ENCODE results near the gene RGS16. TPM values are rescaled to one million over a fixed set of nuclear protein-coding genes. Genes with fewer than 3 reads are reported as not detected.

Gene RGS16
- total and polyA plus RNA-seq, 2 experiments from 2014 or later: 0.11 to 0.41 TPM

DNA sequence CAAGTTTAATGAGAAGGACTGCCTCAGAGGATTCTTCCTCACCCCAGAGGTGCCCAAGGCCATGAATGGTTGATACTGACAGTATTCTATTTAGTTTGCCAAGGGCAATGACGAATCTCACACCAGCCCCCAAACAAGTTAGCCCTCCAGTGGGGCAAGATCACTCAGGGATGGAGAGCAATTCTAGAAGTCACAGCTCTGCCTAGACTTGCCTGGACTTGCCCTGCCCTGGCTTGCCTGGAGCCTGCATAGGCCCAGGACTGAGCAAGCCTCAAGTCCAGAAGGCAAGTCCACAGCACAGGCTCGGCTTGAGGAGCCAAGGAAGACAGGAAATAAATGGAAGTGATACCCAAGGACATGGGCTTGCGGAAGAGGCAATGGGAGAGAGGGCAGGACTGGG lies 39.5 kb upstream of the RGS16 start:
- Histone ChIP-seq H3K9ac (no peak overlapping the region), H3K36me3 (ENCODE audit: low read depth) (no peaks in the 10 kb centered on the region)
- in situ Hi-C loops (cut with MboI): no loop called here

DNA sequence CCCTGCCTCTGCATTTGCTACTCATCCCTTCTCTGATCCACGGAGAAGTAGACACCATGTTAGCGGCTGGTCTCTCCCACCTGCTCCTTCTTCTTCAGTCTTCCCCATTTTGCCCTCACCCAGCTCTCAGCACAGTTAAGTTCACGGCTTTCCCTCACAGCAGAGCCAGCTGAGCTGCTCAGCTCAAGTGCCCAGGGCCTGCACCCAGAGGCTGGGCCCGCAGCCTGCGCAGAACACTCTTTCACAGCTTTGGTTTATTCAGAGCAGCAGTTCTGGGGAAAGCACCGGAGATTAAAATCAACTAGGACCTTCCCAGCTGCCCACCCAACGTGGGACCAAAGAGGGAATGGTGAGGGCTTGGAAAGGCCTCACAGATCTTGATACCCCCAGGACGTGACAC lies 38.3 kb upstream of the RGS16 start:
- H3K36me3 ChIP-seq (ENCODE audit: low read depth): no peaks in the 10 kb centered on the region
- H3K27me3 ChIP-seq (replicated peaks; ENCODE audit: insufficient read depth): no peaks in the 10 kb centered on the region; the same call in none of the 2 replicates
- no peaks in the 10 kb centered on the region for H3K79me2 ChIP-seq (ENCODE audit: insufficient read depth)
- H3K4me3 ChIP-seq: no peak overlapping the region
- H2AFZ ChIP-seq: no peak overlapping the region
- H3K27ac ChIP-seq: no peak overlapping the region
- no peak overlapping the region for H3K9ac ChIP-seq
- H3K9me3 ChIP-seq (ENCODE audit: low read depth): no peaks in the 10 kb centered on the region
- no peak for TF ChIP-seq EZH2 (IDR thresholded peaks at IDR 0.05; ENCODE audit: insufficient read depth, poor library complexity, severe bottlenecking)
- TF ChIP-seq EZH2phosphoT487 (IDR thresholded peaks at IDR 0.05; ENCODE audit: insufficient read depth, low read depth): no peak
- no peaks in the 10 kb centered on the region for H3F3A ChIP-seq (ENCODE audit: insufficient read depth)
- WGBS, 2 experiments (ENCODE audit: low coverage in 1 of 2, low lambda C conversion rate in 2 of 2, missing lambda C conversion rate in 2 of 2): 64 to 69% methylated on average over 8 of the region's 8 CpGs
- H3K4me2 ChIP-seq (ENCODE audit: unreplicated experiment): no peak overlapping the region
- DNase-seq: no peak
- no peaks in the 10 kb centered on the region for H3K9me2 ChIP-seq (ENCODE audit: insufficient read depth)
- in situ Hi-C loops (cut with MboI): no loop called here
- no peaks in the 10 kb centered on the region for H4K20me1 ChIP-seq (ENCODE audit: insufficient read depth)
- no peaks in the 10 kb centered on the region for H3K4me1 ChIP-seq (ENCODE audit: insufficient read depth)

More for the DNA sequence above, 39.5 kb upstream of the RGS16 start:
- H3K27me3 ChIP-seq (replicated peaks; ENCODE audit: insufficient read depth): no peaks in the 10 kb centered on the region; the same call in none of the 2 replicates
- H4K20me1 ChIP-seq (ENCODE audit: insufficient read depth): no peaks in the 10 kb centered on the region
- no peaks in the 10 kb centered on the region for H3K79me2 ChIP-seq (ENCODE audit: insufficient read depth)
- TF ChIP-seq EZH2phosphoT487 (IDR thresholded peaks at IDR 0.05; ENCODE audit: insufficient read depth, low read depth) (no peak), EZH2 (IDR thresholded peaks at IDR 0.05; ENCODE audit: insufficient read depth, poor library complexity, severe bottlenecking) (no peak)
- H3K4me3 ChIP-seq: no peak overlapping the region
- no peak for DNase-seq
- no peaks in the 10 kb centered on the region for H3K9me2 ChIP-seq (ENCODE audit: insufficient read depth)
- WGBS, 2 experiments (ENCODE audit: low coverage in 1 of 2, low lambda C conversion rate in 2 of 2, missing lambda C conversion rate in 2 of 2): 56 to 68% methylated on average over 3 of the region's 3 CpGs
- no peaks in the 10 kb centered on the region for H3K4me1 ChIP-seq (ENCODE audit: insufficient read depth)
- H3K27ac ChIP-seq: no peak overlapping the region
- no peaks in the 10 kb centered on the region for H3K9me3 ChIP-seq (ENCODE audit: low read depth)
- H2AFZ ChIP-seq: no peak overlapping the region
- no peaks in the 10 kb centered on the region for H3F3A ChIP-seq (ENCODE audit: insufficient read depth)
- no peak overlapping the region for H3K4me2 ChIP-seq (ENCODE audit: unreplicated experiment)

DNA sequence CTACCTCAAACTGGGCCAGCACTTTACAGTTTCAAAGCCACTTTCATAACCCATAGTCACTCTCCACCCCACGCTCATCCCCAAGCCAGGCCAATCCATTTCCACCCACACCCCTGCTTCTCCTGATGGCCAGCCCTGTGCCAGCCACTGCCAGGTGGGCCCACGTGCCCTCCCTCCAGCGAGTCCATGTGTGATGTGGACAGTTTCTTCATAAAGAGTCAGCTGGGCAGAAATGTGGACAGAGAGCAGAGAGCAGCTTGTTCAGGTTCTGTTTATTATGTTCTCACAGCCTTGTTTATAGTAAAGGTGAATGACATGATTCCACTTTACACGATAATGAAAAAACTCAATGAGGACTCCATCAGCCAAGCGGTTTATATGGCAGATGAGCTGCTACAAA lies 37.4 kb upstream of the RGS16 start:
- H3K27me3 ChIP-seq (replicated peaks; ENCODE audit: insufficient read depth): no peaks in the 10 kb centered on the region; the same call in none of the 2 replicates
- no peaks in the 10 kb centered on the region for H3K9me2 ChIP-seq (ENCODE audit: insufficient read depth)
- H2AFZ ChIP-seq: no peak overlapping the region
- H3K4me1 ChIP-seq (ENCODE audit: insufficient read depth): no peaks in the 10 kb centered on the region
- H3K4me3 ChIP-seq: no peak overlapping the region
- H3K4me2 ChIP-seq (ENCODE audit: unreplicated experiment): no peak overlapping the region
- TF ChIP-seq EZH2phosphoT487 (IDR thresholded peaks at IDR 0.05; ENCODE audit: insufficient read depth, low read depth) (no peak), EZH2 (IDR thresholded peaks at IDR 0.05; ENCODE audit: insufficient read depth, poor library complexity, severe bottlenecking) (no peak)
- H3K9me3 ChIP-seq (ENCODE audit: low read depth): no peaks in the 10 kb centered on the region
- H3K79me2 ChIP-seq (ENCODE audit: insufficient read depth): no peaks in the 10 kb centered on the region
- H3F3A ChIP-seq (ENCODE audit: insufficient read depth): no peaks in the 10 kb centered on the region
- in situ Hi-C loops (cut with MboI): no loop called here
- DNase-seq: no peak
- no peaks in the 10 kb centered on the region for H4K20me1 ChIP-seq (ENCODE audit: insufficient read depth)
- no peak overlapping the region for H3K9ac ChIP-seq
- WGBS, 2 experiments (ENCODE audit: low coverage in 1 of 2, low lambda C conversion rate in 2 of 2, missing lambda C conversion rate in 2 of 2): 57 to 59% methylated on average over 5 of the region's 5 CpGs
- no peaks in the 10 kb centered on the region for H3K36me3 ChIP-seq (ENCODE audit: low read depth)
- no peak overlapping the region for H3K27ac ChIP-seq

DNA sequence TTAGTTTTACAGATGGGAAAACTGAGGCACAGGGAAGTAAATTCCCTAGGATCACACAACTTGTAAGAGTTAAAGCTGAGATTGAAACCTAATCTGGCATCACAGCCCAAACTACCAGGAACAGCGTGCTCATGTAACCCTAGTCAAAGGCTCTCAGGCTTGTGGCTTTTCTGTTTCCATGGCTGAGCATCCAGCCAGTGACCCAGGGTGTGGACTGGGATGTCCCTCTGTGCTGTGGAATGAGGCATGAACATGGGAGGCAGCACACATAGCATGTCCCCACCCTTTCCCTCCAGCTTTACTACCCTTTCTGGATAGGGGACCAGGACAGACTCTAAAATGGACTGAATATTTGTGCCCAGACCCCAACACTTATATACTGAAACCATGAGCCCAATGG lies 35.1 kb upstream of the RGS16 start:
- Histone ChIP-seq H3K79me2 (ENCODE audit: insufficient read depth) (no peaks in the 10 kb centered on the region), H4K20me1 (ENCODE audit: insufficient read depth) (no peaks in the 10 kb centered on the region), H3K9me2 (ENCODE audit: insufficient read depth) (no peaks in the 10 kb centered on the region), H3K4me2 (ENCODE audit: unreplicated experiment) (no peak overlapping the region), H3F3A (ENCODE audit: insufficient read depth) (no peaks in the 10 kb centered on the region), H3K36me3 (ENCODE audit: low read depth) (no peaks in the 10 kb centered on the region), H3K9ac (no peak overlapping the region), H3K4me3 (no peak overlapping the region), H2AFZ (no peak overlapping the region), H3K27ac (no peak overlapping the region), H3K27me3 (replicated peaks; ENCODE audit: insufficient read depth) (no peaks in the 10 kb centered on the region; the same call in none of the 2 replicates), H3K4me1 (ENCODE audit: insufficient read depth) (no peaks in the 10 kb centered on the region), H3K9me3 (ENCODE audit: low read depth) (no peaks in the 10 kb centered on the region)
- TF ChIP-seq EZH2 (IDR thresholded peaks at IDR 0.05; ENCODE audit: insufficient read depth, poor library complexity, severe bottlenecking) (no peak), EZH2phosphoT487 (IDR thresholded peaks at IDR 0.05; ENCODE audit: insufficient read depth, low read depth) (no peak)
- in situ Hi-C loops (cut with MboI): no loop called here
- 0 to 7% methylated on average over 1 of the region's 1 CpG for WGBS, 2 experiments (ENCODE audit: low coverage in 1 of 2, low lambda C conversion rate in 2 of 2, missing lambda C conversion rate in 2 of 2)
- DNase-seq: no peak

DNA sequence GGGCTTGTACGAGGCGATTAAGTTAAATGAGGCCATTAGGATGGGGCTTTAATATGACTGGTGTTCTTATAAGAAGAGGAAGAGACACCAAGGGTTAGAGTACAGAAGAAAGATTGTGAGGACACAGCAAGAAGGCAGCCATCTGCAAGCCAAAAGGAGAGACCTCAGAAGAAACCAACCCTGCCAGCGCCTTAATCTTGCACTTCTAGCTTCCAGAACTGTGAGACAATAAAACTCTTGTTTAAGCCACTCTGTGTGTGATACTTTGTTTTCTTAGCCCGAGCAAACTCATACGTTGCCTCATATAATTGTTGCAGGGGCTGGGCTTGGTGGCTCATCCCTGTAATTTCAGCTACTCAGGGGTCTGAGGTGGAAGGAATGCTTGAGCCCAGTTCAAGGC lies 33.6 kb upstream of the RGS16 start:
- no peaks in the 10 kb centered on the region for H3K9me3 ChIP-seq (ENCODE audit: low read depth)
- in situ Hi-C loops (cut with MboI): no loop called here
- H3K27ac ChIP-seq: no peak overlapping the region
- no peak for DNase-seq
- 43 to 49% methylated on average over 5 of the region's 5 CpGs for WGBS, 2 experiments (ENCODE audit: low coverage in 1 of 2, low lambda C conversion rate in 2 of 2, missing lambda C conversion rate in 2 of 2)
- H4K20me1 ChIP-seq (ENCODE audit: insufficient read depth): no peaks in the 10 kb centered on the region
- H2AFZ ChIP-seq: no peak overlapping the region
- no peaks in the 10 kb centered on the region for H3K79me2 ChIP-seq (ENCODE audit: insufficient read depth)
- no peaks in the 10 kb centered on the region; the same call in none of the 2 replicates for H3K27me3 ChIP-seq (replicated peaks; ENCODE audit: insufficient read depth)
- no peaks in the 10 kb centered on the region for H3K9me2 ChIP-seq (ENCODE audit: insufficient read depth)
- H3K4me1 ChIP-seq (ENCODE audit: insufficient read depth): no peaks in the 10 kb centered on the region
- TF ChIP-seq EZH2 (IDR thresholded peaks at IDR 0.05; ENCODE audit: insufficient read depth, poor library complexity, severe bottlenecking) (no peak), EZH2phosphoT487 (IDR thresholded peaks at IDR 0.05; ENCODE audit: insufficient read depth, low read depth) (no peak)
- H3K36me3 ChIP-seq (ENCODE audit: low read depth): no peaks in the 10 kb centered on the region
- no peaks in the 10 kb centered on the region for H3F3A ChIP-seq (ENCODE audit: insufficient read depth)
- H3K9ac ChIP-seq: no peak overlapping the region
- no peak overlapping the region for H3K4me3 ChIP-seq
- H3K4me2 ChIP-seq (ENCODE audit: unreplicated experiment): no peak overlapping the region
